Mucosa of stomach (tissue), 1 donor: Measurements from ENCODE around the gene FOXK1.
"Not testable (repeated sequence)": the region's sequence is repeated elsewhere in the genome, so short reads cannot be mapped to it uniquely, and the experiment has no call there.

Experiments
- H3K27me3 ChIP-seq: one replicate; pipeline ENCODE4 v1.7.0; 2013; ENCODE audit warnings: mild to moderate bottlenecking, low read length; ENCODE audit not compliant: control insufficient read depth, insufficient read depth
- H3K36me3 ChIP-seq: one replicate; pipeline ENCODE4 v1.7.0; 2013; ENCODE audit warnings: low read length; ENCODE audit not compliant: control insufficient read depth, insufficient read depth
- H3K4me1 ChIP-seq: one replicate; pipeline ENCODE4 v1.7.0; 2013; ENCODE audit warnings: mild to moderate bottlenecking, low read length; ENCODE audit not compliant: control insufficient read depth, insufficient read depth
- H3K4me3 ChIP-seq: one replicate; pipeline ENCODE4 v1.7.0; 2013; ENCODE audit warnings: low read length
- H3K9ac ChIP-seq: one replicate; pipeline ENCODE4 v1.7.0; 2013; ENCODE audit warnings: mild to moderate bottlenecking, low read length, moderate library complexity
- H3K9me3 ChIP-seq: one replicate; pipeline ENCODE4 v1.7.0; 2013; ENCODE audit warnings: mild to moderate bottlenecking, low read length, moderate library complexity; ENCODE audit not compliant: control insufficient read depth
- donor health status: Pancreatic carcinoma.

The FOXK1 gene

DNA sequence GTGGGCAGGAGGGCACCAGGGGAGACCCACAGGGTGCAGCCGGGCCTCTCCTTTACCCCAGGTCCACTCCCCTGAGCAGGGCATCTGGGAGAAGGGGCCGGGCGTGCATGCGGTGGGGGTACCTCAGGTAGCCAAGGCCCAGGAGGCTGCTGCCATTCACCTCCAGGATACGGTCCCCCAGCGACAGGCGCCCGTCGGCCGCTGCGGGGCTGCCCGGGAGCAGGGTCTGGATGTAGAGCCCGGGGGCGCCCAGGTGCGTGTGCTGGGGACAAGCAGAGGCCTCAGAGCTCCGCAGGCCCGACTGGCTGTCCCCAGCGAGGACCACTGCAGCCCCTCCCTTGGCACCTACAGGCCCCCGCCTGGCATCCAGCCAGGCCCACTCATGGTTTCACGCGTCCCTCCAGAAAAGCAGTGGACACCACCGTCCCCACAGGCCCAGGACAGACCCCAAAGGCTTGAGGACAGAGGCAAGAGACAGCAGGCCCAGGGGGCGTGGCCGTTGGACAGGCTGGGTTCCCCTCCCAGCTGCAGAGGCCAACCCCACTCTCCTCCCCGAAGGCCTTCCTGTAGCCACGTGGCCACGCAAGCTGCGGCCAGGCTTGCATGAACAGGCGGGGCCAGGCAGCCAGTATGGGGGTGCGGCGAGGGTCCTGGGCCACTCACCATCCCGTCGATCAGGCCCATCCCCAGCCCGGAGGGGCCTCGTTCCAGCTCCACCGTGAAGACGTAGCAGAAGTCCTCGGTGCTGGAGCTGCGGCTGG lies 117.6 kb downstream of the FOXK1 start:
- Histone ChIP-seq H3K27me3 (no peaks in the 10 kb centered on the region), H3K4me1 (no peaks in the 10 kb centered on the region), H3K9me3 (no peaks in the 10 kb centered on the region), H3K4me3 (no peak overlapping the region), H3K36me3 (no peaks in the 10 kb centered on the region), H3K9ac (no peak overlapping the region)

DNA sequence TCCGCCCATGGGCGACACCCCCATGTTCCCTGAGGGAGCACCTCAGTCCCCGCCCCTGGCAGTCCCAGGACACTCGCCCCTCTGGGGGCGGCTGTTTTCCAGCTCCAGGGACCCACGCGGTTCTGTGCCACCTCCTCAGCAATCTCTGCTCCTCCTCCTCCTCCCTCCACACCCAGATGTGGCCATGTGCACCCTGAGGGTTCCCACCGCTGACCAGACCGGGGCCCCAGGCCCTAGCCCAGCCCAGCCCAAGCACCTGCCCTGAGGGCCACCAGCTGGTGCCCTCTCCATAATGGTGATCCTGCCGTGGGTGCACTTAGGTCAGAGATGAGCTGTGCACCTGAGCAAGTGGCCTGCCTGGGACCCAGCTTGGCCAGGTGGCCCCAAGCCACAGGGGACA lies 118.4 kb downstream of the FOXK1 start:
- no peak overlapping the region for H3K9ac ChIP-seq
- H3K36me3 ChIP-seq, result no peaks in the 10 kb centered on the region
- no peaks in the 10 kb centered on the region for H3K9me3 ChIP-seq
- H3K4me1 ChIP-seq, result no peaks in the 10 kb centered on the region
- H3K27me3 ChIP-seq, result no peaks in the 10 kb centered on the region
- no peak overlapping the region for H3K4me3 ChIP-seq

DNA sequence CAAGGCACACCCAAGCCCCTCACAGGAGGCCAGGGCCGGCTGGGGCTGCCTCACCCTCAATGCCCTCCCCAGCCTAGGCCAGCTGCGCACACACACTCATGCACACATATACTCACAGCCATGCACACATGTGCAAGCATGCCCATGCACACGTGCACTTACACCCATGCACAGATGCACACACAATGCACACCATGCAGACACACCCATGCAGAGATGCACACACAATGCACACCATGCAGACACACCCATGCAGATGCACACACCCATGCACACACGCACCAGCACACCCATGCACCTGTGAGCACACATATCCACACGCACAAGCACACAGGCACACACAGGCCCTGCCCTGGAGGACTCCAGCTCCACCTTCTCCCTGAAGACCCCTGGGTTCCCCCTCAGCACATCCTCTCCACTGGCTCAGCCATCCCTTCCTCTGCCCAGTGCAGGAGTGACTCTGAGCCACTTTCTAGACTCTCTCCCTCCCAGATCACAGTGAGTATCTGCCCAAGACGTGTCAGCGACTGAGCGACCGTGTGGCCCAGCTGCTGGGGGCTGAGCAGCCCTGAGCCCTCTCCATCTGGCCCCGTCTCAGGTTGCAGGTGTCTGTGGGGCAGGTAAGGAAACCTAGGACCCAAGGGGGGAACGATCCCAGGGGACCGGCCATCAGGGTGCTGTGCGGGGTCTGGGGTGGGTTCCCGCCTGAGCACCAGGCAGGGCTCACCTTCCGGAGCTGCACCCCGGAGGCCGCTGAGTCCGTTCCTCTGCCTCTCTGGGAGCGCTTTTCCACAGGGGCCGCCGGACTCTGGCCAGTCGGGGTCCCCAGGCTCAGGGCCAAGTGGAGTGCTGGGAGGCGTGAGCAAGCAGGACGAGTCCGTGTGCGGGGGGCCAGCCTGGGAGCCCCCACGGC lies 119.1 kb downstream of the FOXK1 start:
- Histone ChIP-seq H3K9me3 (no peaks in the 10 kb centered on the region), H3K36me3 (no peaks in the 10 kb centered on the region), H3K4me3 (no peak overlapping the region), H3K4me1 (no peaks in the 10 kb centered on the region), H3K9ac (no peak overlapping the region), H3K27me3 (no peaks in the 10 kb centered on the region)

DNA sequence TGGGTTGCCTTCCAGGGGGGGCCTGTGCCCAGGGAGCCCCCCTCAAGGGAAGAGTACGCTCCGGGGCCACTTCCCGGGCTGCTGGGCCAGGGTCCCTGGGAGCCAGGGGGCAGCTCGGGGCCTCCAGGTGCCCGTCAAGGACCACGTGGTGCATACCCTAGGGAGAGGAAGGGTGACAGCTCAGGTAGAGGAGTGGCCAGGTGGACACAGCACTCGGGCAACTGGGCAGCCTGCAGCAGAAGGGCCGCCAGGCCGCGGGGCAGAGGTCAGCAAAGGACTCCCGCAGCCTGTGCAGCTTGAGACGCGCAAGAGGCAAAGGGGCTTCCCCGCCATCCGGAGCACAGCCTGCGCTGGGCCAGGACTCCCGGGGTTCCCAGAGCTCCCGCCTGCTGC lies 119.7 kb downstream of the FOXK1 start:
- no peaks in the 10 kb centered on the region for H3K9me3 ChIP-seq

GRCh38 chr7:4802577-4802976 lies 120.5 kb downstream of the FOXK1 start:
- not testable (repeated sequence) for H3K4me3 ChIP-seq, H3K4me1 ChIP-seq, H3K9me3 ChIP-seq, H3K9ac ChIP-seq, H3K27me3 ChIP-seq, H3K36me3 ChIP-seq

More for the DNA sequence above, 119.7 kb downstream of the FOXK1 start:
- Histone ChIP-seq H3K4me3 (no peak overlapping the region), H3K36me3 (no peaks in the 10 kb centered on the region), H3K4me1 (no peaks in the 10 kb centered on the region), H3K9ac (no peak overlapping the region), H3K27me3 (no peaks in the 10 kb centered on the region)

DNA sequence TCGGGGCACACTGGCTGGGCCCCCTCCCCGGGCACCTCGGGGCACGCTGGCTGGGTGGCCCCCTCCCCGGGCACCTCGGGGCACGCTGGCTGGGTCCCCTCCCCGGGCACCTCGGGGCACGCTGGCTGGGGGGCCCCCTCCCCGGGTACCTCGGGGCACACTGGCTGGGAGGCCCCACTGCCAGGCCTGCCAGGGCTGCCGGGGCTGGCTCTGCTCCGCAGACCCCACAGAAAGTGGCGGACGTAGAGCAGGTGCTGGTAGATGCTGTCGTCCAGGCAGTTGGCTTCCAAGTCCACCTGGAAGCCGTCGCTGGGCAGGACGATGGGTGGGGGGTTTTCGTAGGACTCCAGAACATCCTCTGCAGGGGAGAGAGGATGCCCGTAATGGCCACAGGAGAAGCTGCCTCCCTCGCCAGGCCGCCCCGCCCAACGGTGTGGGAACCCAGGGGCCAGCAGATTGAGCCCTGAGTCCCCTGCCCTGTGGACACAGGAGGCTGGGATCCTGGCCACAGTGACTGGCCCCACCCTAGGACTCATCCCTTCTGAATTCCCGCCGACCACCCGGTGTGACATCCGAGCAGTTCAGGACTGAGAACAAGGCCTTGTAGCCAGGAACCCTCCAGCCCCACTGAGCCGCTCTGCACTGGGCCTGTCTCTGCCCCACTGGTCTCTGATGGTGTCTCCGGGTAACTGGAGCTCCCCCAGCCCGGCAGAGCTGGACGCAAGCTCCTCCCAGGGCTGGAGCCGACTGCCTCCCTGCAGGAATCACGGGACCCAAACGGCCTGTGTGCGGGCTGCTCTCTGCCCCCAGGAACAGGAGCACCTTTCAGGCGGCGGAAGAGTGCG lies 121.5 kb downstream of the FOXK1 start:
- Histone ChIP-seq H3K9ac (no peak overlapping the region), H3K4me3 (no peak overlapping the region), H3K4me1 (no peaks in the 10 kb centered on the region), H3K27me3 (peaks cover 7% of the 10 kb centered on the region), H3K9me3 (no peaks in the 10 kb centered on the region), H3K36me3 (no peaks in the 10 kb centered on the region)

GRCh38 chr7:4805110-4805983 lies 123.3 kb downstream of the FOXK1 start:
- peaks cover 7% of the 10 kb centered on the region for H3K27me3 ChIP-seq
- no peaks in the 10 kb centered on the region for H3K9me3 ChIP-seq
- H3K4me1 ChIP-seq, result no peaks in the 10 kb centered on the region
- no peak overlapping the region for H3K4me3 ChIP-seq
- H3K9ac ChIP-seq, result no peak overlapping the region
- H3K36me3 ChIP-seq, result no peaks in the 10 kb centered on the region

GRCh38 chr7:4805984-4806300 lies 123.8 kb downstream of the FOXK1 start:
- Histone ChIP-seq H3K36me3 (no peaks in the 10 kb centered on the region), H3K4me1 (no peaks in the 10 kb centered on the region)

GRCh38 chr7:4806983-4807597 lies 125.0 kb downstream of the FOXK1 start:
- Histone ChIP-seq H3K9me3 (no peaks in the 10 kb centered on the region), H3K36me3 (no peaks in the 10 kb centered on the region), H3K4me3 (no peak overlapping the region), H3K9ac (no peak overlapping the region), H3K4me1 (no peaks in the 10 kb centered on the region), H3K27me3 (peaks cover 7% of the 10 kb centered on the region)

More at GRCh38 chr7:4805984-4806300, 123.8 kb downstream of the FOXK1 start:
- Histone ChIP-seq H3K9me3 (no peaks in the 10 kb centered on the region), H3K4me3 (no peak overlapping the region), H3K9ac (no peak overlapping the region), H3K27me3 (peaks cover 7% of the 10 kb centered on the region)

DNA sequence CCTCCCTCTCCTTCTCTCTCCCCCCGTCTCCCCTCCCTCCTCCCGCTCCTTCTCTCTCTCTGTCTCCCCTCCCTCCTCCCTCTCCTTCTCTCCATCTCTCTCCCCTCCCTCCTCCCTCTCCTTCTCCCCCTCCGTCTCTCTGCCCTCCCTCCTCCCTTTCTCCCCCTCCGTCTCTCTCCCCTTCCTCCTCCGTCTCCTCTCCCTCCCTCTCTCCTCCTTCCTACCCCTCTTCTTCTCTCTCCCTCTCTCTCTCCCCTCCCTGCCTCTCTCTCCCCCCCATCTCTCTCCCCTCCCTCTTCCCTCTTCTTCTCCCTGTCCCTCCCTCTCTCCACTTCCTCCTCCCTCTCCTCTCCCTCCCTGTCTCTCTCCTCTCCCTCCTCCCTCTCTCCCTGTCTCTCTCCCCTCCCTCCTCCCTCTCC lies 125.5 kb downstream of the FOXK1 start:
- Histone ChIP-seq H3K9me3 (no peaks in the 10 kb centered on the region), H3K27me3 (peaks cover 7% of the 10 kb centered on the region), H3K4me1 (no peaks in the 10 kb centered on the region), H3K4me3 (no peak overlapping the region), H3K36me3 (no peaks in the 10 kb centered on the region), H3K9ac (no peak overlapping the region)

DNA sequence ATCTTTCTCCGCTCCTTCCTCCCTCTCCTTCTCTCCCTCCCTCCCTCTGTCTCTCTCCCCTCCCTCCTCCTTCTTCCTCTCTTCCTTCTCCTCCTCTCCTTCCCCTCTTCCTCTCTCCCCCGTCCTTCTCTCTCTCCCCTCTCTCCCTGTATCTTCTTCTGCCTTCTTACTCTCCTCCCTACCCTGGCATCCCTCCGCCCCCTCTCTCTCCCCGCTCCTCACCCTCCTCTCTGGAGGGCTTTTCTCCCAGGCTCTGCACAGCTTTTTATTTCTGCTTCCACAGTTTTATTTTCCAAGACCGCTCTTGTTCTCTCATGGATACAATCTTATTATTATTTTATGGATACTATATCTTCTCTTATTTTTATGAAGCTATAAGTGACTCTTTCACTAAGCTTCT lies 125.9 kb downstream of the FOXK1 start:
- no peak overlapping the region for H3K9ac ChIP-seq
- no peaks in the 10 kb centered on the region for H3K9me3 ChIP-seq

More for the DNA sequence above, 125.9 kb downstream of the FOXK1 start:
- no peaks in the 10 kb centered on the region for H3K36me3 ChIP-seq
- H3K27me3 ChIP-seq, result peaks cover 8% of the 10 kb centered on the region
- no peak overlapping the region for H3K4me3 ChIP-seq
- no peaks in the 10 kb centered on the region for H3K4me1 ChIP-seq
